Sigmoid colon (tissue), 4 donors: ENCODE data around the gene GP2.

Experiments
- CTCF ChIP-seq, 4 experiments: fragments of 450-650 bp in 3 of 4; fragments of 200-600 bp in 1 of 4; IDR thresholded peaks; one replicate each; pipeline ENCODE4 v1.5.1; 2016 to 2019; ENCODE audit warnings: antibody characterized with exemption in 4 of 4, mild to moderate bottlenecking in 3 of 4, moderate library complexity in 2 of 4
- EP300 ChIP-seq, 4 donors: sonication (generic); formaldehyde crosslinking; IDR thresholded peaks; one replicate each; pipeline ENCODE4 v1.6.1; 2017; ENCODE audit warnings: antibody characterized with exemption in 4 of 4

DNA sequence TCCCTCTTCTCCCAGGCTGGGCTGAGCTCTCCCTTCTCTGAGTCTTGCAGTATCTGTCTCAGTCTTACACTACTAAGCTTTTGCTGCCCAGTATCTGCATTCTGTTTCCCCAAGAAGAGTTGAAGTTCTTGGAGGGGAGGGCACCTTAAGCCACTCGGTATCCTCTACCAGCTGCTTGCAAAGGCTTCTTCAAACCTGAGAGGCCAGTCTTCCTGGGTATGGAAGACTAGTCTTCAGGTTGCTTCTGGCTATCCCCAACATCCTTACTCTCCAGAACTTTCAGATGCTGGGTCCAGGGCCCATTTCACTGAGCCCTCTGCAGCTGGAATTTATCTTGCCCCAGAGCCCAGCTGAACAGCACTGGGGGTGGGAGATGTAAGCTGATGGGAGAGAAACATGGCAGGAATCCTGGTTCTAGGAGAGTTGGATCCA lies 20.1 kb downstream of the GP2 start:
- TF ChIP-seq CTCF (IDR thresholded peaks at IDR 0.05) (no peak), EP300 (IDR thresholded peaks at IDR 0.05) (no peak)
